ENCODE measurements around the gene GSTA2.
"Not testable (repeated sequence)": the region's sequence is repeated elsewhere in the genome, so short reads cannot be mapped to it uniquely, and the experiment has no call there.

GSTA2 gene

DNA sequence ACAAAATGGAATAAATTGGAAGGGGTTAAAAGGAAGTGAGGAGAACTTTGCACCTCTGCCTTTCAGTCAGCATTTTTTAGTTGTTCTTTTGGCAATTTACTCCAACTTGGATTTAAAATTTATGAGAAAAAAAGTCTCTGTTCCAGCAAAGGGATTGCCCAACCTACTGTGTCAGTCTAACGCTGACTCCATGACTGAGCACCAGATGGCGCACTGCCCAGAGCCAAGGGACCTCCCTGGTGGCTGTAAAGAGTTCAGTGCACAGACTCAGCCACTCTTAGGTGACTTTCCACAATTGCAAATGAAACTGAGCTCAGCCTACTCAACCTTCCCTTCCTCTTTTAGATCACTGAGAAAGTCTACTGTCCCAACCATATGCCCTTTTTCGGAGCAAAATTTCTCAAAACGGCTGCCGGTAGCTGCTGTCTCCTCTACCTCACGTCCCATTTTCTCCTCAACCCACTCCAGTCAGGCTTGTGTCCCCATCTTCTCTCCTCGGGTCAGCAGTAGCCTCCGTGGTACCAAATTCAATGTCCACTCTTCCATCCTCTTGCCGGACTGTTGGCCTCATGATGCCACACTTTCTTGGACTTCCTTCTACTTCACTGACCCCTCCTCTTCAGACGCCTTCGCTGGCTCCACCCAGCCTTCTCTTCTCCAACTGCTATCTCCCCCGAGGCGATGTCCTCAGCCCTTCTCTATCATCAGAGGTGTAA is 38.7 kb downstream of the GSTA2 start:
- peak; percentile 66 for DNase-seq

- DNase-seq: no peak
These were observed 39.3 kb downstream of the GSTA2 start for GRCh38 chr6:52724042-52724405.

GRCh38 chr6:52720321-52720720 is 43.0 kb downstream of the GSTA2 start:
- DNase-seq: no peak

DNA sequence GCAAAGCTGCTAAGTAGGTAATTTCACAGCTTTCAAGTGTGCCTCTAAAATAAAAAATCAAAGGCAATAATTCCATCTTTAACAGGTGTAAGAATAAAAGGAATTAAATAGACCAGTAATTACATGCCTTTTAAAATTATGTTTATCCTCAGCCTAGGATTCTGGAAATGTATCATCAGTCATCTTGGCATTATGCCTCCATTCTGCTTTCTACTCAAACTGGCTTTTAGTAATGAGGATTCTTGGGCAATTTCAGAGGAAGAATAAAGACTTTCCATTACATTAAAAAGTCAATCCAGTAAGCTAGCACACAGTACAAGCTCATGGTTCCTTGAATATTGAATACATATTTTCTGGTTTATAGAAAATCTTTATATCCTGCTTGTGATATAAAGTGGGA is 44.7 kb downstream of the GSTA2 start:
- no peak for DNase-seq

GRCh38 chr6:52714761-52715160 is 48.5 kb downstream of the GSTA2 start:
- DNase-seq: not testable (repeated sequence)

DNA sequence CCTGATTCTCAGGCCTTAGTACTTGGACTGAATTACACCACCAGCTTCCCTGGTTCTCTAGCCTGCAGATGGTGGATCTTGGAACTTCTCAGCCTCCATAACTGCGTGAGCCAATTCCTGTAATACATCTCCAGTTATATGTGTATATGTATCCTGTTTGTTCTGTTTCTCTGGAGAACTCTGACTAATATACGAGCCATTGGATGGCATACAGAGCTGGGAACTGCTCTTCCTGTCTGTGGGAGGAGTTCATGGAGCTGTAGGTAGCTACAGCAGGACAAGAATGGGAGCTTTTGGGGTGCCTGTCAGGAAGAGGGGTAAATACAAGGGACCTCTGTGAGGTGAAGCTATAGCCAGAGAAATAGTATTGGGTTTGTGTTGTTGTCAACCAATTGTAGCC is 51.1 kb downstream of the GSTA2 start:
- no peak for DNase-seq

DNA sequence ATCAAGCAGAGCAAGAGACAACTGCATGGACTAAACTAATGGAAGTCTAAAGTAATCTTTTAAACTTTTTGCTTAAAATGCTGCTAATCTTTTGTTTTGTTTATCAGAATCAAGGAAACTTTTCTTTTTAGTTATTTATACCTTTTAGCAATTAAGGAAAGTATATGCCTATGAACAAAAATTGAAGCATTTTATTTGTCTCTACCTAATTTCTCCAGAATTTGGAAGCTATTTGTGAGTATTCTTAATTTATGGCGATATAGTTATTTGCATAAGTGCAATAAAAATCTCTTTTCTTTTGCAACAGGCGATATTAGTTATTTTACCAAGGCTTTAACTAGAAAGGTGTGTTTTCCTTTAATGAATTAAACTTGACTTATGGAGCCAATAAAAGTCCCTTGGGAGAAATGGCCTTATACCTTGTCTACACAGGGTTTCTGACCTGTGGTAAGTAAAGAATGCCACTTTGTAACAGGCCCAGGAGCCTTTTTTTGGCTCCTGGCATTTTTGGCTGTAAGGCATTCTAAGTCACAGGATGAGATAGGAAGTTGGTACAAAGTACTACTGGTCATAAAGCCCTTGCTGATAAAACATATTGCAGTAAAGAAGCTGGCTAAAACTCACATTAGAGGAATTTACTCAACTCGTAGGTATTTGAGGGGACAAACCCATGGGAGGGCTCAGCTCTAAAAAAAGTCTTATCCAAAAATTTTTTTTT is 55.2 kb downstream of the GSTA2 start:
- no peak for DNase-seq

- no peak for DNase-seq
These were observed 57.3 kb downstream of the GSTA2 start for GRCh38 chr6:52706001-52706400.

DNA sequence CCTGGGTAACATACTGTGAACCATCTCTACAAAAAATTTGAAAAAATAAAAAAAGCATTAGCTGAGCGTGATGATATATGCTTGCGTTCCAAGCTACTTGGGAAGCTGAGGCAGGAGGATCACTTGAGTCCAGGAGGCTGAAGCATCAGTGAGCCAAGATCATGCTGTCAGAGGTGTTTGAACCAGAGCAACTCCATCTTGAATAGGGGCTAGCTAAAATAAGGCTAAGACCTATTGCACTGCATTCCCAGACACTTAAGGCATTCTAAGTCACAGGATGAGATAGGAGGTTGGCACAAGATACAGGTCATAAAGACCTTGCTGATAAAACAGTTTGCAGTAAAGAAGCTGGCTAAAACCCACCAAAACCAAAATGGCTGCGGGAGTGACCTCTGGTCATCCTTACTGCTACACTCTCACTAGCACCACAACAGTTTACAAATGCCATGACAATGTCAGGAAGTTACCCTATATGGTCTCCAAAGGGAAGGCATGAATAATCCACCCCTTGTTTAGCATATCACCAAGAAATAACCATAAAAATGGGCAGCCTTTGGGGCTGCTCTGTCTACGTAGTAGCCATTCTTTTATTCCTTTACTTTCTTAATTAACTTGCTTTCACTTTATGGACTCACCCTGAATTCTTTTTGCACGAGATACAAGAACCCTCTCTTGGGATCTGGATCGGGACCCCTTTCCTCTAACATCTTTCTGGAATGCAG is 58.3 kb downstream of the GSTA2 start:
- DNase-seq: not testable (repeated sequence)

DNA sequence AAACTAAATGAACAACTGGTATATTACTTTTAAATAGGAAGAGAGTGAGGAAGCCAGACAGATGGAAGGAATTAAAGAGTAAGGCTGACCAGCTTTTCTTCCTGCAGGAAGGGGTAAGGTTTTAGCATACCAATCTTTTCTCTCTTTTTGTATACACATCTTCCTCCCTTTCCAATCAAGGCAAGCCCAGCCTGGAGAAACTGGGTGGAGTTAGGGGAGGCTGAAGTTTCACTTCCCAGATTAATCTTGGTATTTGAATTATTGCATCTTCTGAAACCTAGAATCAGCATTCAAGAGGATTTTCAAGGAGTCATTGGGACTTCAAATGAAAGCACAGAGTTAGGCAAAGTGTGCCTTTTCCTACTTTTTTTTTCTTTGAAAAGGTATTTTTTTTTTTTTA is 59.2 kb downstream of the GSTA2 start:
- no peak for DNase-seq
